ENCODE measurements around the gene ZFYVE28.

DNA sequence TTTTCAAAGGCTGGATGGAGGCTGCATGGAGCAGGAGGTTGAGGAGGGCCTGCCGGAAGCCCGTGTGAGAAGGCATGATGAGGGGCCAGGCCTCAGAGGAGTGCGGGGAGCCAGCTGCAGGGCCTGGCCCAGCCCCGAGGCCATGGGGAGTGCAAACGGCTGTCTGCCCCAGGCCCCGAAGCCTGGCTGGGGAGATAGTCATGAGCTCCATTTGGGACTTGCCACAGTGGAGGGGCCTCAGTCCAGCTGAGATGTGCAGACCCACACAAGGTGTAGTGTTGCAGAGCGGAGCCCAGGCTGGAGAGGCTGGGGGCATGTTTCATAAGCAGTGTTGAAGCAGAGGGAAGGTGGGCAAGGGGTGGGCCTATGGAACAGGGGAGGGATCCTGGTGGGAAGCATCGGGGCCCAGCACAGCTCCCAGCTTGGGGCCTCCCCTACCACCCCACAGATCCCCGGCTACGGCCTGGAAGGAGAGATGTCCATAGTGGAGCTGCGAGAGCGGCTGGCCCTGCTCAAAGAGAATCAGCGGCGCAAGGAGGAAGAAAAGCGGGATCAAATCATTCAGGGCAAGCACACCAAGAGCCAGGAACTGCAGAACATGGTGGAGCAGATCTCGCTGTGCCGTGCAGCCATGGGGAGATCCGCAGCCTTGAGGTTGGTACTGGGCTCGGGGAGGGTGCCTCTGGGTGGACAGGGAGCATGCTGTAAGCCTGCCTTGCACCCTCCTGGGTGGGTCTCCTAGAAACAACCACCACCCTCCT, 41.3 kb upstream of the ZFYVE28 start:
- TF ChIP-seq EZH2 (IDR thresholded peaks at IDR 0.05; ENCODE audit: insufficient read depth, poor library complexity, severe bottlenecking) (no peak), EZH2phosphoT487 (IDR thresholded peaks at IDR 0.05; ENCODE audit: insufficient read depth, low read depth) (no peak)
